Retinal pigment epithelial cell (primary cell): ENCODE results near the gene SIN3A.

Experiments
- DNase-seq: peaks from one replicate; pipeline ENCODE4 v3.0.0-alpha.2; 2010; ENCODE audit warnings: low read depth
- H3K4me3 ChIP-seq: 2 replicates; pipeline ENCODE4 v1.5.1; 2011; ENCODE audit warnings: mild to moderate bottlenecking, low read length, control low read depth, moderate library complexity
- TF ChIP-seq, protein P1 (sequence below): conservative IDR thresholded peaks from 2 replicates; pipeline ENCODE4 v1.5.1; 2011; ENCODE audit warnings: low read depth, low read length, control low read depth, inconsistent platforms

SIN3A gene

DNA sequence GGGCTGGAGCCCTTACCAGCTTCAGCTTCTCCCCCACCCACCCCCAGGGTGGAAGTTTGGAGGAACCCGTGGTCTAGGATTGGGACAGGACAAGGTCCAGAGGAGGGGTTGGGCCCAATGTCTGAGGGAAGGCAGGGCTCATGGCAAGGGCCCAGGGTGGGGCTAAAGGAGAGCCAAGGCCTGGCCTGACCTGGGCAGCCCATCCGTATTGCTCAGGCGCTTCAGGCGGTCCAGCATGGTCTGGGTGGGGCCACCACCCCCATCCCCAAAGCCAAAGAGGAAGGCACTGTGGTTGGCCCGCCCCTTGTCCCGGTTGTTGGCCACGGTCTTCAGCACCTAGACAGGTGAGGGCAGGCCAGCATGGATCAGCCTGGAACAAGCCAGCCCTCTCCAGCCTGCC is 90.6 kb downstream of the SIN3A start:
- H3K4me3 ChIP-seq: no peak overlapping the region
- TF ChIP-seq, protein P1, sequence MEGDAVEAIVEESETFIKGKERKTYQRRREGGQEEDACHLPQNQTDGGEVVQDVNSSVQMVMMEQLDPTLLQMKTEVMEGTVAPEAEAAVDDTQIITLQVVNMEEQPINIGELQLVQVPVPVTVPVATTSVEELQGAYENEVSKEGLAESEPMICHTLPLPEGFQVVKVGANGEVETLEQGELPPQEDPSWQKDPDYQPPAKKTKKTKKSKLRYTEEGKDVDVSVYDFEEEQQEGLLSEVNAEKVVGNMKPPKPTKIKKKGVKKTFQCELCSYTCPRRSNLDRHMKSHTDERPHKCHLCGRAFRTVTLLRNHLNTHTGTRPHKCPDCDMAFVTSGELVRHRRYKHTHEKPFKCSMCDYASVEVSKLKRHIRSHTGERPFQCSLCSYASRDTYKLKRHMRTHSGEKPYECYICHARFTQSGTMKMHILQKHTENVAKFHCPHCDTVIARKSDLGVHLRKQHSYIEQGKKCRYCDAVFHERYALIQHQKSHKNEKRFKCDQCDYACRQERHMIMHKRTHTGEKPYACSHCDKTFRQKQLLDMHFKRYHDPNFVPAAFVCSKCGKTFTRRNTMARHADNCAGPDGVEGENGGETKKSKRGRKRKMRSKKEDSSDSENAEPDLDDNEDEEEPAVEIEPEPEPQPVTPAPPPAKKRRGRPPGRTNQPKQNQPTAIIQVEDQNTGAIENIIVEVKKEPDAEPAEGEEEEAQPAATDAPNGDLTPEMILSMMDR: no peak
- no peak for DNase-seq

- TF ChIP-seq, protein P1: no peak
- DNase-seq: no peak
- H3K4me3 ChIP-seq: no peak overlapping the region
Observed at GRCh38 chr15:75360391-75360790, 91.1 kb downstream of the SIN3A start.

DNA sequence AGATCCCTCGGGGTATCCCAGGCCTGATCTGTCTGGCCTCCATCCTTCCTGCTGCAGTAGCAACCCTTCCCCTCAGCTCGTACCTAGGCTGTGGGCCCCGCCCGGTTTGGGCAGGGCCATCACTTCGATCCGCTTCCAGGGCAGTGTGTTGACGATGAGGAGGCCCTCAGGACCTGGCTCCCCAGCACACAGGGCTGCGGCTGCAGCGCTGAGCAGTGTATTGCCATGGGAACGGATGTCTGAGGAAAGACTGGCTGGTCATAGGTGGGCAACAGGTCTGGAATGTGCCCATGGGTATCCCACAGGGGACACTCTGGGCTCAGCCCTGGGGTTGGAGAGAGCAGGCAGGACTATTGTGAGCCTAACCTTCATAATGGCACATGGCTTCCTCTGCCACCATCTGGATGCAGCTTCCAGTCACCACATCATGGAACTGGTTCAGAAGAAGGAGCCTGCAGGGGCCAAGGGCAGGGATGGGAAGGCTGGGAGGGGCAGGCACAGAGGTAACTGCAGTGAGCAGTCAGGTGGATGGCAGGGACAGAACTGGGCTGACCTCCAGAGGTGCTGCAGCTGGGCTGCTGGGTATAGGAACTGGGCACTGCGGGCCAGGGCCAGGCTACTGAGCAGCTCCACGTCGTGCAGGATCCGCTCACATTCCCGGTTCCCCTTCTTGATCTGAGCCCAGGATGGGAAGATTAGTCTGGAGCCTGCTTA is 91.8 kb downstream of the SIN3A start:
- no peak overlapping the region for H3K4me3 ChIP-seq
- TF ChIP-seq, protein P1: no peak
- DNase-seq: no peak

- H3K4me3 ChIP-seq: no peak overlapping the region
- TF ChIP-seq, protein P1: no peak
- DNase-seq: no peak
Observed at GRCh38 chr15:75358771-75359536, 92.5 kb downstream of the SIN3A start.

DNA sequence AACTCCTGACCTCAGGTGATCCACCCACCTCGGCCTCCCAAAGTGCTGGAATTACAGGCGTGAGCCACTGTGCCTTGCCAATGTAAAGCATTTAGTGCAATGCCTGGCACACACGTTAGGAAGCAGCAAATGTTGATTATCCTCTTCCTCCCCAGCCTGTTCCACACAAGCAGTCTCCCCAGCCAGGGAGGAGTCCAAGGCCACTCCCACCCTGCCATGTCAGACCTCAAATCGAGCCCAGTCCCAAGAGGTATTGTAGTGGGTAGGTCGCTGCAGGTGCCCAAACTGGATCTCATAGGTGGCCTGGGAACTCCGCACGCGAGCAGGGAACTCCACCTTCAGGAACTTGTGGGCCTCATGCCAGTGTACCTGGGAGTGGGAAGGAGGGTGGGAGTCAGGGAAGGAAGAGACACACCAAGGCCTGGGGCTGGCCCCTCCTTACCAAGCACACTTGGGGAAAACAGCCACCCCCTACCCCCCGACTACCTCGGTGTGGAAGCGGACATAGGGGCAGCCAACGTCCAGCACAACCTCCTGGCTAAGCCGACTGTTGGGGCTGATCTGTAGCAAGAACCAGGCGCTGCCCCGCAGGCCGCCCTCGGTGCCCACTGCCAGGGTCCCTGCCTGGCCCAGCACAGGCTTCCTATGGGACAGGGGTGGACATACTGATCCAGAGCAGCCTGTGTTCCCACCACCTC is 93.4 kb downstream of the SIN3A start:
- no peak overlapping the region for H3K4me3 ChIP-seq
- no peak for DNase-seq
- TF ChIP-seq, protein P1: no peak

- H3K4me3 ChIP-seq: no peak overlapping the region
- DNase-seq: no peak
- TF ChIP-seq, protein P1: no peak
Observed at GRCh38 chr15:75356517-75356916, 95.0 kb downstream of the SIN3A start.
